ENCODE results near the gene UNC13D. TPM values are rescaled to one million over a fixed set of nuclear protein-coding genes. Genes with fewer than 3 reads are reported as not detected.

UNC13D gene
- total RNA-seq, 1 experiment from 2014 or later, result 20.2 TPM

- DNase-seq (ENCODE audit: low read depth, low spot score) (no peak), ATAC-seq (no peak)
- RAD21 ChIA-PET (ENCODE audit: low non-redundant PET in 1 of 2, low total read pairs in 2 of 2, uncharacterized antibody in 2 of 2, unreplicated experiment in 2 of 2), result no interaction called here
- no peak for TF ChIP-seq ELF1 (IDR thresholded peaks at IDR 0.05; ENCODE audit: borderline replicate concordance, low read depth)
- no peak for TF ChIP-seq SRF (IDR thresholded peaks at IDR 0.05; ENCODE audit: low read depth)
- no peak for TF ChIP-seq YY1 (IDR thresholded peaks at IDR 0.05; ENCODE audit: extremely low read depth, insufficient replicate concordance, low read depth, low read length)
- no peak for TF ChIP-seq ZFX (IDR thresholded peaks at IDR 0.05)
- no peak for TF ChIP-seq POLR2AphosphoS5 (IDR thresholded peaks at IDR 0.05; ENCODE audit: low read depth, low read length)
- no peak for TF ChIP-seq TCF7L2 (IDR thresholded peaks at IDR 0.05; ENCODE audit: borderline replicate concordance, extremely low read depth, insufficient read depth, insufficient read length)
- TF ChIP-seq SIN3A (IDR thresholded peaks at IDR 0.05; ENCODE audit: low read depth), result no peak
- TF ChIP-seq REST (IDR thresholded peaks at IDR 0.05; ENCODE audit: low read depth), result no peak
- no peak for TF ChIP-seq ZBTB33 (IDR thresholded peaks at IDR 0.05; ENCODE audit: extremely low read depth, insufficient replicate concordance, low read length)
- no peak for TF ChIP-seq EZH2phosphoT487 (IDR thresholded peaks at IDR 0.05; ENCODE audit: borderline replicate concordance)
- TF ChIP-seq EZH2 (IDR thresholded peaks at IDR 0.05), result no peak
- no peak for TF ChIP-seq SP1 (IDR thresholded peaks at IDR 0.05; ENCODE audit: low read depth)
- no TSS peak for BruUV-seq (replicated peaks)
- Histone ChIP-seq H3K9me2 (ENCODE audit: insufficient read depth) (no peaks in the 10 kb centered on the region), H3K4me3 (replicated peaks in 1 of 2; ENCODE audit: low read depth in 1 of 2, low read length in 2 of 2) (no peak overlapping the region), H3K36me3 (ENCODE audit: control insufficient read depth in 1 of 2, insufficient read depth in 2 of 2, low read length in 2 of 2) (no peaks in the 10 kb centered on the region), H3K27me3 (ENCODE audit: insufficient read depth, low read length) (no peaks in the 10 kb centered on the region), H3K27ac (ENCODE audit: low read depth, low read length) (no peak overlapping the region), H2AFZ (ENCODE audit: low read depth, low read length, poor library complexity, severe bottlenecking) (no peak overlapping the region), H3K79me2 (ENCODE audit: insufficient read depth, low read length) (no peaks in the 10 kb centered on the region), H3K4me1 (ENCODE audit: control insufficient read depth in 1 of 2, insufficient read depth in 2 of 2, low read length in 2 of 2) (peaks cover 7 to 16% of the 10 kb centered on the region in 2 experiments), H3K4me2 (ENCODE audit: low read length) (no peak overlapping the region), H3K9me3 (ENCODE audit: control insufficient read depth in 1 of 2, insufficient read depth in 1 of 2, low read depth in 1 of 2, low read length in 2 of 2) (no peaks in the 10 kb centered on the region), H3K9ac (ENCODE audit: low read length) (no peak overlapping the region), H4K20me1 (ENCODE audit: insufficient read depth) (no peaks in the 10 kb centered on the region)
- intact Hi-C loops (cut with micrococcal nuclease), result no loop called here
- CTCF ChIA-PET, result no interaction called here
- POLR2A ChIA-PET, result interaction anchor here (0.9 kb wide), 1 partner anchor 11 kb away, joined by 3 read pairs; no protein-coding TSS in a partner anchor
These were observed 41.2 kb upstream of the UNC13D start for GRCh38 chr17:75885431-75885830.
